CD14-positive monocyte (primary cell): Measurements from ENCODE around the gene FHIT. TPM values are rescaled to one million over a fixed set of nuclear protein-coding genes. Genes with fewer than 3 reads are reported as not detected.

ENCODE experiments used
- DNase-seq, 3 donors: peaks; one replicate each; pipeline ENCODE4 v3.0.0-alpha.2; 2011 to 2022
- H2AFZ ChIP-seq: 2 replicates; pipeline ENCODE4 v1.6.0; 2012; ENCODE audit warnings: mild to moderate bottlenecking, low read depth, low read length, inconsistent platforms; ENCODE audit not compliant: insufficient read depth, poor library complexity, severe bottlenecking
- H3K27ac ChIP-seq, 2 donors: 1 replicate in 1 of 2; 2 replicates in 1 of 2; pipeline ENCODE4 v1.5.1; 2012 to 2013; ENCODE audit warnings: low read length in 2 of 2, control low read depth in 1 of 2, inconsistent platforms in 1 of 2, low read depth in 1 of 2, mild to moderate bottlenecking in 1 of 2
- H3K27me3 ChIP-seq, 2 donors: one replicate each; pipeline versions ENCODE4 v1.6.0 to v1.6.1; 2011 to 2013; ENCODE audit warnings: low read length in 2 of 2; ENCODE audit not compliant: control insufficient read depth in 2 of 2, insufficient read depth in 2 of 2
- H3K36me3 ChIP-seq, 2 donors: replicated peaks in 1 of 2; 1 replicate in 1 of 2; 2 replicates in 1 of 2; pipeline versions ENCODE4 v1.5.1 to v1.6.1; 2012 to 2013; ENCODE audit warnings: low read length in 2 of 2, control low read depth in 1 of 2, inconsistent platforms in 1 of 2, mild to moderate bottlenecking in 1 of 2; ENCODE audit not compliant: insufficient read depth in 2 of 2, control insufficient read depth in 1 of 2
- H3K4me1 ChIP-seq, 2 donors: 1 replicate in 1 of 2; 2 replicates in 1 of 2; pipeline versions ENCODE4 v1.5.1 to v1.6.1; 2012 to 2013; ENCODE audit warnings: low read length in 2 of 2, control low read depth in 1 of 2, inconsistent platforms in 1 of 2, mild to moderate bottlenecking in 1 of 2, moderate library complexity in 1 of 2; ENCODE audit not compliant: insufficient read depth in 2 of 2, control insufficient read depth in 1 of 2
- H3K4me2 ChIP-seq: replicated peaks from 2 replicates; pipeline ENCODE3; 2012; ENCODE audit warnings: low read length, moderate library complexity, mild to moderate bottlenecking; ENCODE audit not compliant: poor library complexity, severe bottlenecking; ENCODE audit errors: extremely low read depth
- H3K4me3 ChIP-seq, 3 experiments: fragments of 200-600 bp in 1 of 3; sonication (generic) in 1 of 3; replicated peaks in 1 of 3; 1 replicate in 2 of 3; 2 replicates in 1 of 3; pipeline ENCODE4 v1.5.1; 2011 to 2013; ENCODE audit warnings: low read length in 3 of 3, mild to moderate bottlenecking in 3 of 3, control low read depth in 2 of 3, low read depth in 2 of 3, inconsistent platforms in 1 of 3, moderate library complexity in 1 of 3
- H3K79me2 ChIP-seq: 2 replicates; pipeline ENCODE4 v1.6.0; 2012; ENCODE audit warnings: mild to moderate bottlenecking, control low read depth, inconsistent platforms, low read length, moderate library complexity; ENCODE audit not compliant: insufficient read depth
- H3K9ac ChIP-seq: 2 replicates; pipeline ENCODE4 v1.6.0; 2017; ENCODE audit warnings: low read length, mild to moderate bottlenecking; ENCODE audit not compliant: insufficient read depth, poor library complexity, severe bottlenecking
- H3K9me3 ChIP-seq, 2 donors: replicated peaks in 1 of 2; 1 replicate in 1 of 2; 2 replicates in 1 of 2; pipeline versions ENCODE4 v1.5.1 to v1.6.1; 2012 to 2013; ENCODE audit warnings: low read length in 2 of 2, control low read depth in 1 of 2; ENCODE audit not compliant: control insufficient read depth in 1 of 2, insufficient read depth in 1 of 2
- H4K20me1 ChIP-seq: 2 replicates; pipeline ENCODE4 v1.6.0; 2012; ENCODE audit warnings: mild to moderate bottlenecking, low read length, control low read depth, moderate library complexity; ENCODE audit not compliant: insufficient read depth
- H3K27ac Mint-ChIP-seq, 7 donors: one replicate each; pipeline ENCODE4 v1.8.0; 2020; ENCODE audit warnings: mild to moderate bottlenecking in 7 of 7, mixed read lengths in 7 of 7, moderate library complexity in 6 of 7, inconsistent platforms in 2 of 7
- H3K27me3 Mint-ChIP-seq, 3 donors: one replicate each; pipeline ENCODE4 v1.8.0; 2021 to 2022; ENCODE audit warnings: low read depth in 3 of 3, mild to moderate bottlenecking in 3 of 3, mixed read lengths in 3 of 3, moderate library complexity in 3 of 3, inconsistent platforms in 1 of 3
- H3K36me3 Mint-ChIP-seq, 2 donors: one replicate each; pipeline ENCODE4 v1.8.0; 2020; ENCODE audit warnings: mixed read lengths in 2 of 2, inconsistent platforms in 1 of 2, mild to moderate bottlenecking in 1 of 2
- H3K4me1 Mint-ChIP-seq: one replicate; pipeline ENCODE4 v1.8.0; 2020; ENCODE audit warnings: mild to moderate bottlenecking, mixed read lengths
- H3K4me3 Mint-ChIP-seq, 2 donors: one replicate each; pipeline ENCODE4 v1.8.0; 2020; ENCODE audit warnings: mild to moderate bottlenecking in 2 of 2, mixed read lengths in 2 of 2, moderate library complexity in 1 of 2
- H3K9me3 Mint-ChIP-seq, 7 donors: one replicate each; pipeline ENCODE4 v1.8.0; 2020 to 2022; ENCODE audit warnings: mixed read lengths in 7 of 7, mild to moderate bottlenecking in 6 of 7, moderate library complexity in 6 of 7, inconsistent platforms in 2 of 7
- CTCF ChIP-seq: fragments of 200-600 bp; IDR thresholded peaks from one replicate; pipeline ENCODE4 v1.8.0; 2022; ENCODE audit warnings: antibody characterized with exemption, mild to moderate bottlenecking
- intact Hi-C, 2 donors: fragments of 100-400 bp; cut with micrococcal nuclease; formaldehyde crosslinking; loops; one replicate each; pipeline versions ENCODE4 v1.15.0 to v1.15.1; 2023
- polyA plus RNA-seq, 3 donors: library from polyadenylated mRNA; depleted of rRNA in 1 of 3; unstranded in 2 of 3; stranded (reverse) in 1 of 3; fragments of 300-500 nt in 2 of 3; fragments of >200 nt in 1 of 3; fragmentation: Illumina TruSeq in 2 of 3; gene quantifications; 1 replicate in 2 of 3; 2 replicates in 1 of 3; pipeline ENCODE4 v1.2.3, GENCODE V29; 2012 to 2021

The FHIT gene
- polyA plus RNA-seq, 3 donors, result 1.7 to 3.4 (median 3.2) TPM

- Histone ChIP-seq H3K4me2 (no peak overlapping the region), H3K36me3 (no peaks in the 10 kb centered on the region), H3K27ac (no peak overlapping the region), H3K4me3 (no peak overlapping the region), H4K20me1 (no peaks in the 10 kb centered on the region), H2AFZ (no peak overlapping the region), H3K79me2 (no peaks in the 10 kb centered on the region), H3K9me3 (no peaks in the 10 kb centered on the region), H3K4me1 (no peaks in the 10 kb centered on the region), H3K27me3 (no peaks in the 10 kb centered on the region), H3K9ac (no peak overlapping the region)
- no peak for TF ChIP-seq CTCF
- Mint-ChIP-seq H3K27ac (peak overlapping the region in 1 of 7 donors; percentile 31), H3K4me3 (no peak overlapping the region), H3K9me3 (no peaks in the 10 kb centered on the region), H3K36me3 (peaks cover 0 to 2% of the 10 kb centered on the region in 2 donors), H3K4me1 (no peaks in the 10 kb centered on the region), H3K27me3 (peaks cover 0 to 2% (median 0%) of the 10 kb centered on the region in 3 donors)
- intact Hi-C loops, result no loop called here
- no peak for DNase-seq
Measured at GRCh38 chr3:61236556-61236955, 14.7 kb downstream of the FHIT start.

- Mint-ChIP-seq H3K27me3 (peaks cover 0 to 2% (median 0%) of the 10 kb centered on the region in 3 donors), H3K36me3 (peaks cover 0 to 2% of the 10 kb centered on the region in 2 donors), H3K27ac (no peak overlapping the region), H3K9me3 (peaks cover 0 to 1% (median 0%) of the 10 kb centered on the region in 7 donors), H3K4me1 (no peaks in the 10 kb centered on the region), H3K4me3 (no peak overlapping the region)
- Histone ChIP-seq H3K4me1 (no peaks in the 10 kb centered on the region), H4K20me1 (no peaks in the 10 kb centered on the region), H2AFZ (no peak overlapping the region), H3K79me2 (no peaks in the 10 kb centered on the region), H3K9me3 (no peaks in the 10 kb centered on the region), H3K27ac (no peak overlapping the region), H3K36me3 (no peaks in the 10 kb centered on the region), H3K4me2 (no peak overlapping the region), H3K9ac (no peak overlapping the region), H3K27me3 (no peaks in the 10 kb centered on the region), H3K4me3 (no peak overlapping the region)
- no peak for DNase-seq
- intact Hi-C loops, result no loop called here
- no peak for TF ChIP-seq CTCF
Measured at GRCh38 chr3:61233746-61234145, 17.5 kb downstream of the FHIT start.
